Activated CD8-positive, alpha-beta memory T cell treated with anti-CD3 and anti-CD28 coated beads for 48 hours (primary cell): ENCODE results near the gene TCEAL2.
"Not testable (repeated sequence)": the region's sequence is repeated elsewhere in the genome, so short reads cannot be mapped to it uniquely, and the experiment has no call there.

Experiments used
- DNase-seq, 3 experiments: peaks; one replicate each; pipeline ENCODE4 v3.0.0-alpha.2; 2020; ENCODE audit warnings: low read depth in 2 of 3, low spot score in 2 of 3

The TCEAL2 gene

DNA sequence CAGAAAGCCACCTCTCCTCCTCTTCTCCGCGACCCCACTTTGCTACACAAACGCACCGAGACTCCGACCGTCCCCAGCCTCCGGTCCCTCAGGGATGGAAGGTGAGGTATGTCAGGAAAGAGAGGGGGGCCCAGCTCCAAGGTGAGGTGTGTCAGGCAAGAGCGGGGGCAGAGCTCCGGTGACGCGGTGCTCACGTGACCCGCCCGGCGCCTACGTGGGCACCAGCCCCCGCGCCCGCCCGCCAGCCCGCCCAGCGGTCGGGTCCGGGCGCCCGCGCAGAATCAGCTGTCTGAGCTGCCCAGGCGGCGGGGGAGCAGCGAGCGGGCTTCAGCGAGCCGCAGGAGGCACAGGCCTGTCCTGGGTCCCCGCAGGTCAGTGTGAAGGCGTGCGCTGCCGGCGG, at the start of gene TCEAL2:
Gene TCEAL2, plus strand, starts transcription at position 244 of the 400 bp plus-strand sequence. CDS start 1,152 bp downstream, outside the sequence.
- DNase-seq: not testable (repeated sequence)

DNA sequence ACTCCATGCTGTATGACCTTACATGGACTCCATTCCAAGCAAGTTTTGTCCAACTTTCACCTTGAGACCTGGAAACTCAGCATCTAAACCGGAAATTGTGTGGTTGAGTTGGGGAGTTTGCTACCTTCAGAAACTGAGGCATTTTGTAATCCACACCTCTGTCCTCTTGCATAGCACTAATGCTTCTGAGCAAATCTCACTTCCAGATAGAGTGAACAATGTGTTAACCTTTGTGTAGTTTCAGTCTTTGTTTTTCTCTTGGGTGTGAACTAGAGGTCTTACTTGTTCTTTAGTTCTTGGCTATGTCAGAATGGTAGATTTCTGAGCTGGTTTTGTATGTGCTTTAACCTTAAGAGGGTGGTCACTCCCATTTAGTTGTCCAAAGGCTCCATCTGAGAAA, 48.1 kb upstream of the TCEAL2 start:
- DNase-seq: no peak

DNA sequence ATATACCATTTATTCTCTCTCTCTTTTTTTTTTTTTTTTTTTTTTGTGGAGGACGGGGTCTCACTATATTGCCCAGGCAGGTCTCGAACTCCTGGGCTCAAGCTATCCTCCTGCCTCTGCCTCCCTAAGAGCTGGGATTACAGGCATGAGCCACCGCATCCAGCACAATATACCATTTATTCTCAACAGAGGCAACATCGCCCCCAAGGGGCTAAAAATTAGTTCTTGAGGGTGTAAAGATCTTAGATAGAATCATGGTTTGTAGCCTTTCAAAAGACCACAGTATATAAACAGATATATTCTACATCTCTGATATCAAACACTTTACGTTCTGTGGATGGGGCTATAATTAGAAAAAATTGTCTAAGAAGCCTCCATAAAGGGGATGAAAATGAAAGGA, 39.8 kb upstream of the TCEAL2 start:
- DNase-seq: no peak

DNA sequence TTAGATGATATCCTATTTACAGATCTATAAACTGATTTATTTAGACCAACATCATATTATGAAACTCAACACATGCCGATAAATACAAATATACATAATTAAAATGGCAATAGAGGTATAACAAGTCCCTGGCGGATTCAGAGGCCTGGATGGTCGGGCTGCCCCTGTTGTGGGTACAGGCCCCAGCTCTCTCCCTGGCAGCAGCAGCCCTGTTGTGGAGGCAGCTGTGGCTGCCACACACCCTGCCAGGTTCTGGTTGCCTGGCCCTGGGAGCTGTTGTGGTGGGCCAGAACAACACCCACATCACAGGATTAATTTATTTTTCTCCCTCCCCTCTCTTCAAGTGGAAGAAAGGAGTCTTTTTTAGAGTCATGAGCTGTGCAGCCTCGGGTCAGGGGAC, 12.1 kb upstream of the TCEAL2 start:
- no peak for DNase-seq

DNA sequence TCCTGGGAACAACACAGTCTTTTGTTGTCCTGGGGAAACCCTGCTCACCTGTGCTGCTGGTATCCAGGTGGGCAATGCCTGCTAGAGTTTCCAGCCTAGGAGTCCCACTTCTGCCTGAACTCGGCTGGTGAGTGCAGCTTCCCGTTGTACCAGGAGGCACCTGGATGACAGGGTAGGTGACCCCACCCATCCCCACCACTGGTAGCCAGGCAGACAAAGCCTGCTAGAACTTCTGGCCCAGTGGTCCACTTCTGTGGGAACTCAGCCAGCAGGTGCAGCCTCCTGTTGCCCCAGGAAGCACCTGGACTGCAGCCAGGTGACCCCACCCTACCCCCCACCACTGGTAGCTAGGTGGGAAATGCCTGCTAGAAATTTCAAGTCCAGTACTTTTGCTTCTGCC, 9.7 kb upstream of the TCEAL2 start:
- no peak for DNase-seq

DNA sequence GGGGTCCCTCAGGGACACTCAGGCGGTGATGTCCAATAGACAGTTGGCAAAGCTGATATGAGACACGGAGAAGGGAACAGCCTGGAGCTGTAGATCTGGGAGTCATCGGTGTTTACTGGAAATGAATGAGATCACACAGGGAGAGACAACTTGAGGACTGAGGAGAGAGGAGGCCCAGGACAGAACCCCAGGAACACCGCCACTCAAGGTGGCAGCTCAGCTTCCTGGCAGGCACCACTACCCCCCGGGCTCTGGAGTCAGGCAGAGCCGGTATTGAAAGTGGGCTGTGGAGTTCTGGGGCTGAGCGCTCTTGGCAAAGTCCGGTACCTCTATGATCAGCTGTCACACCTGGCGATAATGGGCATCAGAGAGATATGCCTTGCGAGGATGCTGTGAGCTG, 465 bp upstream of the TCEAL2 start:
- DNase-seq: not testable (repeated sequence)

DNA sequence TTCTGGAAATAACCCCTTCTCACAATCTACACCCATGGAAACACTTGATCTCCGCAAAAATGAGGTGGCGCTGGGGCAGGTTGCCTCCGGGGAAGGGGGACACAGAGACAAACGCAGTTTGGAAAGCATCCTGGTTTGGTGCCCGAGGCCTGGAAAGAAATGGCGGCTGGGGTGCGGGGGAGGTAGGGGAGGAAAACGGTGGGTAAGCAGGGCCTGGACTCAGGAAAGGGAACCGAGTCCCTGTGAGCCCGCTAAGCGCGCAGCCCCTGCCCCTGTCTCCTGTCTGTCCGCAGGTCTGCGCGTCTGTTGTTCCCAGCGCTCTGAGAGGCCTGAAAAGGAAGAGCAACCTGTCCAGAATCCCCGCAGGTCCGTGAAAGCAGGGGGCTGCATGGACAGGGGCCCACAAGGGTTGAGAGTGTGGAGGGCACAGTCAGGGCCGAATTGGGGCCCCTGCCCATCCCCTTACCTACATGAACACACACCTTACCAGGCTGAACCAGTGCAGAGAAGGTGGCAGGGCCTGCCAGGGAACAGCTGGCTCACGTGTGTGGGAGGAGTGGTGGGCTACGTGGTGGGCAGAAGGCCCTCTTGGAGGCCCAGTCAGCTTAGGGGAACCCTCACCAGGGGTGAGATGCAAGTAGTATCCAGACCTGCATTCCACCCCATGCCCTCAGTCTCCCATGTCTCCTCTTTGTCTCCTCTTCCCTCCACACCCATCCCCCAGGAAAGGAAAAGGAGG, 770 bp downstream of the TCEAL2 start:
- DNase-seq: not testable (repeated sequence)

DNA sequence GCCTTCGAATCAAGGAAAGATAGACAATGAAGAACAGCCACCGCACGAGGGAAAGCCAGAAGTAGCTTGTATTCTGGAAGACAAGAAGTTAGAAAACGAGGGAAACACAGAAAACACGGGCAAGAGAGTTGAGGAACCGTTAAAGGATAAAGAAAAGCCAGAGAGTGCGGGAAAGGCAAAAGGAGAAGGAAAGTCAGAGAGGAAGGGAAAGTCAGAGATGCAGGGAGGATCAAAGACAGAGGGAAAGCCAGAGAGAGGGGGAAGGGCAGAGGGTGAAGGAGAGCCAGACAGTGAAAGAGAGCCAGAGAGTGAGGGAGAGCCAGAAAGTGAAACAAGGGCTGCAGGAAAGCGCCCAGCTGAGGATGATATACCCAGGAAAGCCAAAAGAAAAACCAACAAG, 1.4 kb downstream of the TCEAL2 start:
- no peak for DNase-seq

DNA sequence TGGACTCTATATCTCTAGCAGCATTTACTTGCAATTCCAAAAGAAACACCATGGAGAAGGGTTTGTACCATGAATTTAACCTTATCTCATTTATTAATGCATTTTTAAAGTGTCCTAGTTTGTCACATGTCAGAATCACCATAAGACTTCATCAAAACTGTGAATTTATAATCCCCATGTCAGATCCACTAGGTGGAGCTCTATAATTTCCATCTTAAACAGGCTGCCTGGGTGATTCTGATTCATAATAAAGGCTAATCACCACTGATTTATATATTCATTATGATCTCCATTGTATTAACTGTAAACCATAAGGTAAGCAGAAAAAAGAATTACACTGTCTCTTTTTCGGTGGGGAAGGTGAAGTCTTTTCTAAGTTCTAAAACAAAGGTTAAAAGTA, 4.0 kb downstream of the TCEAL2 start:
- no peak for DNase-seq

DNA sequence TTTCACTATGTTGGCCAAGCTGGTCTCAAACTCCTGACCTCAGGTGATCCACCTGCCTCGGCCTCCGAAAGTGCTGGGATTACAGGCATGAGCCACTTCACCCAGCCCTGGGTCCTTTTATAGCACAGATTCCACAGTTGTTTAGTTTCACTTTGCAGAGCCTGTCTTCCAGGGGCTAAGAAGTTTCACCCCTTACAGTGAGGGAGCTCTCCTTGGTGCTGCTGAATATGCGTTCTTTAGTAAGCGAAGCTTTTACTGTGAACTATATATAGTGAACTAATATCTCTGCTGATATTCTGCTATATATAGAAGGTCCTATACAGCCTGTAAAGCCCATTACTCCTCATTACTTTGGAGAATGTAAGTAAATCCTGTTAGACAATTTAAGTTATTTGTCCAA, 12.6 kb downstream of the TCEAL2 start:
- DNase-seq: no peak

DNA sequence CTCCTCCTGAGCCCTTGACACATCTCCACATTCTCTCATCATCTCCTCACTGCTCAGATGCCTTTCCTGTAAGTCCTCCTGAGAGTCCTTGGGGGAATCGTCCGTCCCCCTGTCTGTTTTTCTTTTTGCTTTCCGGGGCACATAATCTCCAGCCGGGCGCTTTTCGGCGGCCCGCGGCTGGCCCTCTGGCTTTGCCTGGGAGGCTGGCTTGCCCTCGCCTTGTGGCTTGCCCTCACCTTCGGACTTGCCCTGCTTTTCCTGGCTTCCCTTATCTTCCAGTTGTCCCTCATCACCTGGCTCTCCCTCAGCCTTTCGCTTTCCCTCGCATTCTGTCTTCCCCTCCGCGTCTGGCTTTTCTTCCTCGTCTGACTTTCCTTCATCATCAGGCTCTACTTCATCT, 15.4 kb downstream of the TCEAL2 start:
- not testable (repeated sequence) for DNase-seq

DNA sequence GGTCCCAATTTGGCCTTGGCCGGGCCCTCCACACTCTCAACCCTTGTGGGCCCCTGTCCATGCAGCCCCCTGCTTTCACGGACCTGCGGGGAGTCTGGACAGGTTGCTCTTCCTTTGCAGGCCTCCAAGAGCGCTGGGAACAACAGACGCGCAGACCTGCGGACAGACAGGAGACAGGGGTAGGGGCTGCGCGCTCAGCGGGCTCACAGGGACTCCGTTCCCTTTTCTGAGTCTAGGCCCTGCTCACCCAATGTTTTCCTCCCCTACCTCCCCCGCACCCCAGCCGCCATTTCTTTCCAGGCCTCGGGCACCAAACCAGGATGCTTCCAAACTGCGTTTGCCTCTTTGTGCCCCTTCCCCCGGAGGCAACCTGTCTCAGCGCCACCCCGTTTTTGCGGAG, 16.2 kb downstream of the TCEAL2 start:
- not testable (repeated sequence) for DNase-seq

DNA sequence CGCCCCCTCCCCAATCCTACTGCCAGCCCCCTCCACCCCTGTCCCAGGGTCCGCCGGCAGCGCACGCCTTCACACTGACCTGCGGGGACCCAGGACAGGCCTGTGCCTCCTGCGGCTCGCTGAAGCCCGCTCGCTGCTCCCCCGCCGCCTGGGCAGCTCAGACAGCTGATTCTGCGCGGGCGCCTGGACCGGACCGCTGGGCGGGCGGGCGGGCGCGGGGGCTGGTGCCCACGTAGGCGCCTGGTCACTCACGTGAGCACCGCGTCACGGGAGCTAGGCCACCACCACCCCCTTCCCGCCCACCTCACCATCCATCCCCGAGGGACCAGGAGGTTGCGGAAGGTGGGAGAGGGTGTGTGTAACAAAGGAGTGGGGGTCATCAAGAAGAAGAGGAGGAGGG, 16.8 kb downstream of the TCEAL2 start, which contains the start of gene TCEAL6:
Gene TCEAL6, minus strand, starts transcription at position 208 of the 400 bp plus-strand sequence.
- not testable (repeated sequence) for DNase-seq

DNA sequence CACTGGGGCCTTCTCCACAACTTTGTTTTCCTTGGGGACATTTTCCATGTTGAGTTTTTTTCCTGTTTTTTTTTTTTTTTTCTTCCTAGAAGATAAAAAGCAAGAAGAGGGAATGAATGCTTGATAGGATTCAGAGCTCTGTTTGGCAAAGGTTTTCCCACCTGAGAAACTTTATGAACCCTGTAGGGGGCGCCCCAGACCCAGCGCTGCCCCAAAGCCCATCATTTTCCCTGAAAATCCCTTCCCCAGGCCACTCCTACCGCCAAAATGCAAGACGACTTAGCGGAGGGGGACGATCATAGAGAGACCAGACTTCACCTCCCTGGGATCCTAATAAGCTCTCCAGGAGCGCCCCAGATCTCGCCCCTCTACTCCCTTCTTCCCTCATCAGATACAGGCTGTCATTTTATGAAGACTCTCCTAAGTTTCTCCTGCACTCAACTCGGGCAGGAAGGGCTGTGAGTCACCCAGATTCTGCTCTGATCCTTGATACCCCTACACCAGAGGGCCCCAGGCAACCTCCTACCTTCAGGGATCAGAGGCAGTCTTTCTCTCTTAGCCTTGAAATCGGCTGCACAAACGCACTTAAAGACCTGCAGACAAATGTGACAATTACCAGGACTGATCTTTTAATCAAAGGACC, 28.9 kb downstream of the TCEAL2 start:
- DNase-seq: no peak

DNA sequence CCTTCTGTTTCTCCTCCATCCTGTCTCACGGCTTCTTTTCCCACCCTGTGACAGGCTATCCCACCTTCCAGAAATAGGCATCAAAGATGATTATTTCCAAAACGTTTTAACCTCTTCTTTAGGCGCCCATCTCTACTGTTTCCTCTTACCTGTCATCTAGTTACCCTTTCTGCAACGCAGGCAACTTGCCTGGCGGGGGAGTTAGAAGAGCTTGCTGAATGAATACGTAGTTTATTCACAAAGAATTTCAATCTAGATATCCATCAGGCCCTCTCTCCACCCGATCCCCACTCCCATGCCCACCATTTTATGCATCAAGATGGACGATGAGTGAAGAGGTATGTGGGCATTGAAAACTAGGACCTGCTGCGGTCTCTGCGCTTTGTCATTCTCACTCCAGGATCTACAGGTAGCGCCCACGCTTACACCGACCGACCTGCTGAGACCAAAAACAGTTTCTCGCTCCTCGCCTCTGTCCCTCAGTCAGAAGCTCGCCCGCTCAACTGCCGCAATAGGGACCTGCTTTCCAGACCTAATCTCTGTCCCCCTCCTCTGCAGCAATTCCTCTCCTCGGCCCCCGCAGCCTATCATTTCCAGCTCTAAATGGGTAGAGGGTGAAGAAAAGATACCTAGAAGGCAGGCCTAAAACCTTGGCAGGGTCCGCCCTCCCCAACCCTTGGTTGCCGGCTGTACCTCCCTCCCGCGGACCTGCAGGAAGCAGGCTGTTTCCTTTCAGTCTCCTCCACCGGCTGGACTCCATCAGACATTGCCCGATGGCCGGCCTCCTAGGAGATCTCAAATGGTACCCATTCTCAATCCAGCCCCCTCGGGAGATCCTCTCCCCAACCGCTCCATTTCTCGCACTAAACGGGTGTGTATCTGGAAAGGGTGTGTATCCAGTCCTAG, 29.7 kb downstream of the TCEAL2 start:
- DNase-seq: peak in 1 of 3 experiments; percentile 2

DNA sequence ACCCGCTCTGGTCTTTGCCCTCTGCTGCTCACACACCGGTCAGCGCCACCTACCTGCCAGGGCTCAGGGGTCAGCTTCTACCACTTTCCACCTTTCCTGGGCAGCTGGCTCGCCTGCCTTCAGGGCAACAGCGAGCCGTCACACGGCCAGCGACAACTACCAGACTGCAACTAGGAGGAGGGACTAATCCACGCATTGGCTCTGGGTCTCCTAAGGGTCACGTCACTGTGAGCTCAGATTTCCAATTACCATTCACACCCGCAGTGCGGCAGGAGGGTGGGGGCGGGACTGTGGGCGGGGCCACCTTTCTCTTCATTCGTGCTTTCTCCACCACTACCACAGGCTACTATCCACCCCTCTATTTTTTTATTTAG, 30.3 kb downstream of the TCEAL2 start, which contains the start of gene BEX5:
Gene BEX5, minus strand, starts transcription at position 172 of the 374 bp plus-strand sequence. CDS start 1,712 bp downstream, outside the sequence.
- DNase-seq: peak; percentile 1 to 15 (median 1)
